ENCODE measurements around the gene VHLL.
A peak's percentile ranks its signal among the peaks of the same experiment; 100 is the strongest.

Gene VHLL

DNA sequence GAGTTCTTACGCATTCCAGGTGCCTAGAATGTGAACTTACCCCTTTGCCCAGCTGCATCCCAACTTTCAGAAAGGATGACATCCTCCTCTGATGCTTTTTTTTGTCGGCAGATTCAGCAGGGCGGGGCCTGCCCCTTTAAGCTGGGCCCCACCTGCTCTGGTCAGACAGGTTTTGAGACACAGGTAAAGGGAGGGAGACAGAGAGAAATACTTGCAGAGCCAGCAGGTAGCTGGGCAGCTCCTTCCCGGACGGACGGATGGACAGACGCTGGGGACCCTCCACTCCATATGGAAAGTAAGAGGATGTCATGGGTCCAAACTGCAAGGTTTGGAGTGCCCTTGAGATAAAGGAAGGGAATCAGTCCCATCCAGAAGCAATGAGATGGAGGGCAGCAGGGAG lies 15.0 kb downstream of the VHLL start, which contains the start of gene TMEM79:
Gene TMEM79, plus strand, starts transcription at position 214 of the 400 bp plus-strand sequence. CDS start 902 bp downstream, outside the sequence.
- peak within 1 kb of the TSS; percentile 99 for H3K4me3 ChIP-seq (ENCODE audit: insufficient read depth, low read length, poor library complexity, severe bottlenecking)
- H3K27me3 ChIP-seq (ENCODE audit: low read length), result no peaks in the 10 kb centered on the region
- H3K9me3 ChIP-seq (ENCODE audit: insufficient read depth, low read length), result no peaks in the 10 kb centered on the region
- H3K36me3 ChIP-seq (ENCODE audit: low read length), result peaks cover 4% of the 10 kb centered on the region; the same call in 1 of the 2 replicates
- no peak for TF ChIP-seq EZH2phosphoT487 (conservative IDR thresholded peaks at IDR 0.05; ENCODE audit: low read length)
- TF ChIP-seq, protein P1, sequence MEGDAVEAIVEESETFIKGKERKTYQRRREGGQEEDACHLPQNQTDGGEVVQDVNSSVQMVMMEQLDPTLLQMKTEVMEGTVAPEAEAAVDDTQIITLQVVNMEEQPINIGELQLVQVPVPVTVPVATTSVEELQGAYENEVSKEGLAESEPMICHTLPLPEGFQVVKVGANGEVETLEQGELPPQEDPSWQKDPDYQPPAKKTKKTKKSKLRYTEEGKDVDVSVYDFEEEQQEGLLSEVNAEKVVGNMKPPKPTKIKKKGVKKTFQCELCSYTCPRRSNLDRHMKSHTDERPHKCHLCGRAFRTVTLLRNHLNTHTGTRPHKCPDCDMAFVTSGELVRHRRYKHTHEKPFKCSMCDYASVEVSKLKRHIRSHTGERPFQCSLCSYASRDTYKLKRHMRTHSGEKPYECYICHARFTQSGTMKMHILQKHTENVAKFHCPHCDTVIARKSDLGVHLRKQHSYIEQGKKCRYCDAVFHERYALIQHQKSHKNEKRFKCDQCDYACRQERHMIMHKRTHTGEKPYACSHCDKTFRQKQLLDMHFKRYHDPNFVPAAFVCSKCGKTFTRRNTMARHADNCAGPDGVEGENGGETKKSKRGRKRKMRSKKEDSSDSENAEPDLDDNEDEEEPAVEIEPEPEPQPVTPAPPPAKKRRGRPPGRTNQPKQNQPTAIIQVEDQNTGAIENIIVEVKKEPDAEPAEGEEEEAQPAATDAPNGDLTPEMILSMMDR (IDR thresholded peaks at IDR 0.05; ENCODE audit: insufficient read depth, low read length, poor library complexity, severe bottlenecking), result no peak
- no peaks in the 10 kb centered on the region for H3K9me2 ChIP-seq (replicated peaks; ENCODE audit: insufficient read depth, low read length)
- H3K4me2 ChIP-seq (ENCODE audit: low read depth, low read length, poor library complexity, severe bottlenecking), result peak within 1 kb of the TSS; percentile 88
- 0 out of 2 replicates have a peak, but pooled peaks cover 4% of the 10 kb centered on the region for H3F3A ChIP-seq (ENCODE audit: insufficient read depth)
- H3K9ac ChIP-seq (ENCODE audit: low read length), result peak within 1 kb of the TSS; percentile 90
- H3K27ac ChIP-seq (ENCODE audit: low read depth, low read length), result peak within 1 kb of the TSS; percentile 52
- H3K79me2 ChIP-seq (ENCODE audit: insufficient read depth, low read length), result peaks cover 32% of the 10 kb centered on the region
- H2AFZ ChIP-seq (ENCODE audit: low read depth, low read length, severe bottlenecking), result peak within 1 kb of the TSS; percentile 72
- H4K20me1 ChIP-seq (ENCODE audit: low read depth, low read length), result no peaks in the 10 kb centered on the region

- peak overlapping the region; percentile 52 for H3K27ac ChIP-seq (ENCODE audit: low read depth, low read length)
- H3K79me2 ChIP-seq (ENCODE audit: insufficient read depth, low read length), result peaks cover 38% of the 10 kb centered on the region
These were observed 15.6 kb downstream of the VHLL start for GRCh38 chr1:156283521-156283920.

DNA sequence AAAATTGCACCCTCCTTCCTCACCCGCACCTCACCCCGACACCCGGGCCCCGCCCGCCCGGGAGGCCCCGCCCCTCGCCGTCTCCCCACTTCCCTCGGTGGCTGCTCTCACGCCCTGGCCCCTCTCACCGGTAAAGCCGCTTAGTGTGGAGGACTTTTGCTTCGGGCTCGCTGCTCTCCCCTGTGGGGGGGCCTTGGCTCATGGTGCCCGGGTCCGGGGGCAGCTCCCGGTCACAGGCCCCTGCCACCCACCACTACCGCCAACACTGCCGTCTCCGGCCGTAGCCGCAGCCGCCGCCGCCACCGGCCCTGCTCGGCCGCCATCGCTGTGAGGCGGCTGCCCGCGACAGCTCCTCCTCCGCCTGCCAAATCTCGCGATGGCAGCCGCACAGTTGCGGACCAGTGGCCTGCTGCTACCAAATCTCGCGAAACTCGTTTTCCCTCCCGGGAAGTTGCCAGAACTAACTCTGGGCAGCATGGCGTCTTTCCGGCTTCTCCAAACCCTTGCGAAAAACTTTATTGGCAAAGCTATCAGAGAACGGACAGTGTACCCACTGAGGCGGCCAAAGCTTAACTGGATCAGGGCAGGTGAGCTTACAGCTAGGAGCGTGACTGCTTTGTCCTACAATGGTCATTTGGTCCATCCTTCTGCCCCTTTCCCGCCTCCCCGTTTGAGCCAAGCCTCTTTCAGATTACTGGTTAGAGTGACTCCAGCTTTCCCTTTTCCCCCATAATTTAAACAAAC lies 16.5 kb downstream of the VHLL start, which contains the start of gene SMG5:
Gene SMG5, minus strand, starts transcription at position 347 of the 744 bp plus-strand sequence. Its CDS starts 145 bp downstream, at position 202.
- Histone ChIP-seq H2AFZ (ENCODE audit: low read depth, low read length, severe bottlenecking) (peak within 1 kb of the TSS; percentile 72), H3K27me3 (ENCODE audit: low read length) (no peaks in the 10 kb centered on the region), H3K27ac (ENCODE audit: low read depth, low read length) (peak within 1 kb of the TSS; percentile 66), H3K36me3 (ENCODE audit: low read length) (0 out of 2 replicates have a peak, but pooled peaks cover 8% of the 10 kb centered on the region), H3K79me2 (ENCODE audit: insufficient read depth, low read length) (peaks cover 43% of the 10 kb centered on the region), H3K4me2 (ENCODE audit: low read depth, low read length, poor library complexity, severe bottlenecking) (peak within 1 kb of the TSS; percentile 88), H4K20me1 (ENCODE audit: low read depth, low read length) (no peaks in the 10 kb centered on the region), H3K9me3 (ENCODE audit: insufficient read depth, low read length) (no peaks in the 10 kb centered on the region), H3K9me2 (replicated peaks; ENCODE audit: insufficient read depth, low read length) (no peaks in the 10 kb centered on the region), H3K4me3 (ENCODE audit: insufficient read depth, low read length, poor library complexity, severe bottlenecking) (peak within 1 kb of the TSS; percentile 99), H3F3A (ENCODE audit: insufficient read depth) (0 out of 2 replicates have a peak, but pooled peaks cover 4% of the 10 kb centered on the region), H3K9ac (ENCODE audit: low read length) (peak within 1 kb of the TSS; percentile 90)
- TF ChIP-seq EZH2phosphoT487 (conservative IDR thresholded peaks at IDR 0.05; ENCODE audit: low read length), result no peak
- TF ChIP-seq, protein P1 (IDR thresholded peaks at IDR 0.05; ENCODE audit: insufficient read depth, low read length, poor library complexity, severe bottlenecking), result no peak

More at GRCh38 chr1:156283521-156283920, 15.6 kb downstream of the VHLL start:
- H3K27me3 ChIP-seq (ENCODE audit: low read length), result no peaks in the 10 kb centered on the region
- peak overlapping the region; percentile 99 for H3K4me3 ChIP-seq (ENCODE audit: insufficient read depth, low read length, poor library complexity, severe bottlenecking)
- H3K36me3 ChIP-seq (ENCODE audit: low read length), result 0 out of 2 replicates have a peak, but pooled peaks cover 3% of the 10 kb centered on the region
- 0 out of 2 replicates have a peak, but pooled peaks cover 4% of the 10 kb centered on the region for H3F3A ChIP-seq (ENCODE audit: insufficient read depth)
- no peaks in the 10 kb centered on the region for H4K20me1 ChIP-seq (ENCODE audit: low read depth, low read length)
- H3K9me2 ChIP-seq (replicated peaks; ENCODE audit: insufficient read depth, low read length), result no peaks in the 10 kb centered on the region
- H3K4me2 ChIP-seq (ENCODE audit: low read depth, low read length, poor library complexity, severe bottlenecking), result peak overlapping the region; percentile 88
- peak overlapping the region; percentile 72 for H2AFZ ChIP-seq (ENCODE audit: low read depth, low read length, severe bottlenecking)
- H3K9me3 ChIP-seq (ENCODE audit: insufficient read depth, low read length), result no peaks in the 10 kb centered on the region
- TF ChIP-seq EZH2phosphoT487 (conservative IDR thresholded peaks at IDR 0.05; ENCODE audit: low read length), result no peak
- TF ChIP-seq, protein P1 (IDR thresholded peaks at IDR 0.05; ENCODE audit: insufficient read depth, low read length, poor library complexity, severe bottlenecking), result no peak
- H3K9ac ChIP-seq (ENCODE audit: low read length), result peak overlapping the region; percentile 90

Measured in SU-DHL-6 (cell line).